ENCODE results near the gene TSPAN12. TPM values are rescaled to one million over a fixed set of nuclear protein-coding genes. Genes with fewer than 3 reads are reported as not detected.

Gene TSPAN12
- polyA plus RNA-seq, 1 donor (not counting 4 experiments of a cell fraction or from before 2014, with no cell fraction given) = 0.47 TPM

DNA sequence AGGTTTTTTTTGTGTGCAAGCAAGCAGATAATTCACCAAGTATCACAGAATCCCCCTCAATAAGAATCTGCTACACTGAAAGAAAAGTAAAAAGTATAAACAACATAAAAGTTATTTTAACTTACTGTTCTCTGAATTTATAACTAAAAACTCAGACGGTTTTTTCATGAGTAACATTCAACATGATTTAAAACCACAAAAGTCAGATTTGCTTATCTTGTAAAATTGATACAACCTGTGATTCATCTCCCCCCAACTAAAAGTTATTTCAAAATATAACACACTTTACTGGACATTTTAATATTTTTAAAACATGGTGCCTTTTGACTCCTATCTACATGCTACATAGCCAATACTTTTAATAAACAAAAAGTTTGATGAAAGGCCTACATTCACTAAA lies 32.8 kb downstream of the TSPAN12 start:
- H3K4me3 ChIP-seq (ENCODE audit: control insufficient read depth in 2 of 3, extremely low read depth in 1 of 3, insufficient read depth in 2 of 3, low read depth in 1 of 3, low read length in 3 of 3) = no peak overlapping the region
- H3K4me1 ChIP-seq (ENCODE audit: control insufficient read depth, extremely low read depth, insufficient read depth, low read length) = no peaks in the 10 kb centered on the region
- H3K4me2 ChIP-seq (ENCODE audit: control insufficient read depth, extremely low read depth, insufficient read depth, low read depth, low read length) = no peak overlapping the region
- no peaks in the 10 kb centered on the region for H4K20me1 ChIP-seq (ENCODE audit: control insufficient read depth, extremely low read depth, insufficient read depth, low read length)
- H3K9ac ChIP-seq (ENCODE audit: control insufficient read depth, extremely low read depth, insufficient read depth, low read length) = no peak overlapping the region
- TF ChIP-seq, protein P1, sequence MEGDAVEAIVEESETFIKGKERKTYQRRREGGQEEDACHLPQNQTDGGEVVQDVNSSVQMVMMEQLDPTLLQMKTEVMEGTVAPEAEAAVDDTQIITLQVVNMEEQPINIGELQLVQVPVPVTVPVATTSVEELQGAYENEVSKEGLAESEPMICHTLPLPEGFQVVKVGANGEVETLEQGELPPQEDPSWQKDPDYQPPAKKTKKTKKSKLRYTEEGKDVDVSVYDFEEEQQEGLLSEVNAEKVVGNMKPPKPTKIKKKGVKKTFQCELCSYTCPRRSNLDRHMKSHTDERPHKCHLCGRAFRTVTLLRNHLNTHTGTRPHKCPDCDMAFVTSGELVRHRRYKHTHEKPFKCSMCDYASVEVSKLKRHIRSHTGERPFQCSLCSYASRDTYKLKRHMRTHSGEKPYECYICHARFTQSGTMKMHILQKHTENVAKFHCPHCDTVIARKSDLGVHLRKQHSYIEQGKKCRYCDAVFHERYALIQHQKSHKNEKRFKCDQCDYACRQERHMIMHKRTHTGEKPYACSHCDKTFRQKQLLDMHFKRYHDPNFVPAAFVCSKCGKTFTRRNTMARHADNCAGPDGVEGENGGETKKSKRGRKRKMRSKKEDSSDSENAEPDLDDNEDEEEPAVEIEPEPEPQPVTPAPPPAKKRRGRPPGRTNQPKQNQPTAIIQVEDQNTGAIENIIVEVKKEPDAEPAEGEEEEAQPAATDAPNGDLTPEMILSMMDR (optimal IDR thresholded peaks at IDR 0.05 in 1 of 3, IDR thresholded peaks at IDR 0.05 in 1 of 3, conservative IDR thresholded peaks at IDR 0.05 in 1 of 3; ENCODE audit: extremely low read depth in 1 of 3, insufficient read depth in 2 of 3, low read length in 3 of 3) = no peak
- TF ChIP-seq EZH2 (IDR thresholded peaks at IDR 0.05; ENCODE audit: low read length) = no peak
- no peaks in the 10 kb centered on the region for H3K9me1 ChIP-seq (ENCODE audit: control insufficient read depth, extremely low read depth, insufficient read depth, low read length)
- dilution Hi-C loops (cut with MboI; ENCODE audit: extremely low pct_ligation_motif_present, low sequenced_read_pairs) = no loop called here
- H3K27ac ChIP-seq (ENCODE audit: control insufficient read depth, insufficient read depth, low read length) = no peak overlapping the region
- DNase-seq (ENCODE audit: low read depth, low spot score) = no peak
- no peaks in the 10 kb centered on the region for H3K36me3 ChIP-seq (ENCODE audit: control insufficient read depth in 2 of 2, extremely low read depth in 1 of 2, insufficient read depth in 2 of 2, low read length in 2 of 2)
- H2AFZ ChIP-seq (ENCODE audit: control insufficient read depth, low read length) = no peak overlapping the region
- H3K79me2 ChIP-seq (ENCODE audit: control insufficient read depth, insufficient read depth, low read length) = no peaks in the 10 kb centered on the region
- H3K27me3 ChIP-seq (ENCODE audit: control insufficient read depth, extremely low read depth, insufficient read depth, low read length) = no peaks in the 10 kb centered on the region
- no peak for FAIRE-seq
- no peaks in the 10 kb centered on the region for H3K9me3 ChIP-seq (ENCODE audit: control insufficient read depth, low read depth, low read length)

DNA sequence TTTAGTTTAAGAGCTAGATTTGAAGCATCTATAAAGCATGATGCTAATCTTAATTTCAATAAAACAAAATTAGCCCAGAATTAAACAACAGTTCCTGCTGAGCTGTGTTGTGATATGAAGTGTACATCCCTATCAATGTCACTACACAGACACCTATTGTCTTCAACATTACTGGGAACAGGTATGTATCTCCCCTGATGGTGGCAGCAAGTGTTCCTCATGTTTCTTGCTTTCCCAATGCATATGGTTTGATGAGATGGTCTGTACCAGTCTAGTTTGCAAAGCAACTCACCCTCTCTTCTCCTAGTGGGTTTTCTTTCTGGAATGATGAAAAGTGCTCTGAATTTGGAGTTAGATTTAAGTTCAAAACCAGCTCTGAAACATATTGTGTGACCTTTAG lies 38.1 kb downstream of the TSPAN12 start:
- TF ChIP-seq, protein P1 (optimal IDR thresholded peaks at IDR 0.05 in 1 of 3, IDR thresholded peaks at IDR 0.05 in 1 of 3, conservative IDR thresholded peaks at IDR 0.05 in 1 of 3; ENCODE audit: extremely low read depth in 1 of 3, insufficient read depth in 2 of 3, low read length in 3 of 3) = no peak
- no peak for TF ChIP-seq EZH2 (IDR thresholded peaks at IDR 0.05; ENCODE audit: low read length)
- Histone ChIP-seq H3K27me3 (ENCODE audit: control insufficient read depth, extremely low read depth, insufficient read depth, low read length) (no peaks in the 10 kb centered on the region), H3K4me1 (ENCODE audit: control insufficient read depth, extremely low read depth, insufficient read depth, low read length) (no peaks in the 10 kb centered on the region), H4K20me1 (ENCODE audit: control insufficient read depth, extremely low read depth, insufficient read depth, low read length) (no peaks in the 10 kb centered on the region), H3K4me2 (ENCODE audit: control insufficient read depth, extremely low read depth, insufficient read depth, low read depth, low read length) (no peak overlapping the region), H3K36me3 (ENCODE audit: control insufficient read depth in 2 of 2, extremely low read depth in 1 of 2, insufficient read depth in 2 of 2, low read length in 2 of 2) (no peaks in the 10 kb centered on the region), H3K9me1 (ENCODE audit: control insufficient read depth, extremely low read depth, insufficient read depth, low read length) (no peaks in the 10 kb centered on the region), H3K27ac (ENCODE audit: control insufficient read depth, insufficient read depth, low read length) (no peak overlapping the region), H3K9me3 (ENCODE audit: control insufficient read depth, low read depth, low read length) (no peaks in the 10 kb centered on the region), H3K4me3 (ENCODE audit: control insufficient read depth in 2 of 3, extremely low read depth in 1 of 3, insufficient read depth in 2 of 3, low read depth in 1 of 3, low read length in 3 of 3) (no peak overlapping the region), H2AFZ (ENCODE audit: control insufficient read depth, low read length) (no peak overlapping the region), H3K9ac (ENCODE audit: control insufficient read depth, extremely low read depth, insufficient read depth, low read length) (no peak overlapping the region), H3K79me2 (ENCODE audit: control insufficient read depth, insufficient read depth, low read length) (no peaks in the 10 kb centered on the region)
- DNase-seq (ENCODE audit: low read depth, low spot score) (no peak), FAIRE-seq (no peak)
- dilution Hi-C loops (cut with MboI; ENCODE audit: extremely low pct_ligation_motif_present, low sequenced_read_pairs) = no loop called here
